ENCODE measurements around the gene AP1S1. TPM values are rescaled to one million over a fixed set of nuclear protein-coding genes. Genes with fewer than 3 reads are reported as not detected.
"Not testable (repeated sequence)": the region's sequence is repeated elsewhere in the genome, so short reads cannot be mapped to it uniquely, and the experiment has no call there.

AP1S1 gene
- total and polyA plus RNA-seq, 2 donors, result 27.9 to 48.5 TPM

DNA sequence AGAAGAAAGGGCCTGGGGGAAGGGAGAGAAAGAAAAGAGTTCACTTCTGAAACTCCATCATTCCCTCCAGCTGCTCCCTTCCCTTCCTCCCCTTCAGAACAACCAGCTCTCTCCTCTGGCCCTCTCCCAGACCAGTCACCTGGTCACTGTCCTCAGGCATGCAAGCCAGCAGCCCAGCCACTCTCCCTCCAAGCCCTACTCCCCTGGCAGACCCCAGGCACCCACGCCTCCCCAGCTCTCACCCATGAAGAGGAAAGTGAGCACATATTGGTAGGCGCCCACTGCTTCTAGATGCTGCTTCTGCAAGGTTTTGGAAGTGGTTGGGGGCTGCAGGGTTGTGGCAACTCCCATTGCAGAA is 46.2 kb downstream of the AP1S1 start:
- Histone ChIP-seq H3K36me3 (ENCODE audit: control insufficient read depth in 2 of 2, insufficient read depth in 2 of 2, low read length in 1 of 2) (no peaks in the 10 kb centered on the region), H3K27me3 (ENCODE audit: control insufficient read depth in 2 of 2, insufficient read depth in 1 of 2, low read length in 1 of 2) (peaks cover 34 to 76% of the 10 kb centered on the region in 2 donors), H3K9me3 (ENCODE audit: control insufficient read depth in 2 of 2, insufficient read depth in 1 of 2, low read length in 1 of 2) (no peaks in the 10 kb centered on the region), H3K4me1 (ENCODE audit: control insufficient read depth in 2 of 2, insufficient read depth in 2 of 2, low read length in 2 of 2) (no peaks in the 10 kb centered on the region), H3K4me3 (ENCODE audit: low read length in 2 of 2) (no peak overlapping the region), H3K27ac (ENCODE audit: low read depth in 1 of 2, low read length in 1 of 2) (no peak overlapping the region)
- DNase-seq (ENCODE audit: low read depth in 6 of 9, low spot score in 9 of 9), result no peak
- whole genome bisulfite sequencing, result 77% methylated on average over 2 of the region's 2 CpGs

- H3K27ac ChIP-seq (ENCODE audit: low read depth in 1 of 2, low read length in 1 of 2), result no peak within 1 kb of the TSS
- no peak for DNase-seq (ENCODE audit: low read depth in 6 of 9, low spot score in 9 of 9)
- H3K27me3 ChIP-seq (ENCODE audit: control insufficient read depth in 2 of 2, insufficient read depth in 1 of 2, low read length in 1 of 2), result peaks cover 34 to 71% of the 10 kb centered on the region in 2 donors
- no peaks in the 10 kb centered on the region for H3K9me3 ChIP-seq (ENCODE audit: control insufficient read depth in 2 of 2, insufficient read depth in 1 of 2, low read length in 1 of 2)
- 32% methylated on average over 21 of the region's 21 CpGs for WGBS
- no peak within 1 kb of the TSS for H3K4me3 ChIP-seq (ENCODE audit: low read length in 2 of 2)
- H3K4me1 ChIP-seq (ENCODE audit: control insufficient read depth in 2 of 2, insufficient read depth in 2 of 2, low read length in 2 of 2), result no peaks in the 10 kb centered on the region
- peaks cover 0 to under 1% of the 10 kb centered on the region in 2 donors for H3K36me3 ChIP-seq (ENCODE audit: control insufficient read depth in 2 of 2, insufficient read depth in 2 of 2, low read length in 1 of 2)
Measured at GRCh38 chr7:101200862-101201599, 46.8 kb downstream of the AP1S1 start, which contains the start of gene MOGAT3. Gene MOGAT3, minus strand, starts transcription at chr7:101201036. Its CDS starts 182 bp downstream, at chr7:101200854.

GRCh38 chr7:101201695-101202602 is 47.7 kb downstream of the AP1S1 start:
- Histone ChIP-seq H3K27ac (ENCODE audit: low read depth in 1 of 2, low read length in 1 of 2) (no peak overlapping the region), H3K36me3 (ENCODE audit: control insufficient read depth in 2 of 2, insufficient read depth in 2 of 2, low read length in 1 of 2) (peaks cover 0 to 3% of the 10 kb centered on the region in 2 donors), H3K27me3 (ENCODE audit: control insufficient read depth in 2 of 2, insufficient read depth in 1 of 2, low read length in 1 of 2) (peaks cover 34 to 68% of the 10 kb centered on the region in 2 donors), H3K4me3 (ENCODE audit: low read length in 2 of 2) (no peak overlapping the region), H3K9me3 (ENCODE audit: control insufficient read depth in 2 of 2, insufficient read depth in 1 of 2, low read length in 1 of 2) (no peaks in the 10 kb centered on the region), H3K4me1 (ENCODE audit: control insufficient read depth in 2 of 2, insufficient read depth in 2 of 2, low read length in 2 of 2) (no peaks in the 10 kb centered on the region)
- 11% methylated on average over 75 of the region's 75 CpGs for WGBS
- no peak for DNase-seq (ENCODE audit: low read depth in 6 of 9, low spot score in 9 of 9)

- Histone ChIP-seq H3K27ac (ENCODE audit: low read depth in 1 of 2, low read length in 1 of 2) (no peak overlapping the region), H3K27me3 (ENCODE audit: control insufficient read depth in 2 of 2, insufficient read depth in 1 of 2, low read length in 1 of 2) (peaks cover 34 to 65% of the 10 kb centered on the region in 2 donors), H3K36me3 (ENCODE audit: control insufficient read depth in 2 of 2, insufficient read depth in 2 of 2, low read length in 1 of 2) (peaks cover 0 to 3% of the 10 kb centered on the region in 2 donors), H3K4me1 (ENCODE audit: control insufficient read depth in 2 of 2, insufficient read depth in 2 of 2, low read length in 2 of 2) (no peaks in the 10 kb centered on the region), H3K9me3 (ENCODE audit: control insufficient read depth in 2 of 2, insufficient read depth in 1 of 2, low read length in 1 of 2) (no peaks in the 10 kb centered on the region), H3K4me3 (ENCODE audit: low read length in 2 of 2) (no peak overlapping the region)
- DNase-seq (ENCODE audit: low read depth in 6 of 9, low spot score in 9 of 9), result no peak
- 88% methylated on average over 5 of the region's 5 CpGs for WGBS
Measured at GRCh38 chr7:101202603-101202918, 48.3 kb downstream of the AP1S1 start.

- peaks cover 34 to 51% of the 10 kb centered on the region in 2 donors for H3K27me3 ChIP-seq (ENCODE audit: control insufficient read depth in 2 of 2, insufficient read depth in 1 of 2, low read length in 1 of 2)
- H3K36me3 ChIP-seq (ENCODE audit: control insufficient read depth in 2 of 2, insufficient read depth in 2 of 2, low read length in 1 of 2); H3K27ac ChIP-seq (ENCODE audit: low read depth in 1 of 2, low read length in 1 of 2); H3K4me3 ChIP-seq (ENCODE audit: low read length in 2 of 2); H3K4me1 ChIP-seq (ENCODE audit: control insufficient read depth in 2 of 2, insufficient read depth in 2 of 2, low read length in 2 of 2); H3K9me3 ChIP-seq (ENCODE audit: control insufficient read depth in 2 of 2, insufficient read depth in 1 of 2, low read length in 1 of 2): not testable (repeated sequence)
- 78% methylated on average over 22 of the region's 22 CpGs for WGBS
- DNase-seq (ENCODE audit: low read depth in 6 of 9, low spot score in 9 of 9), result peak in 1 of 9 donors; percentile 13
Measured at GRCh38 chr7:101203740-101204738, 49.8 kb downstream of the AP1S1 start.

DNA sequence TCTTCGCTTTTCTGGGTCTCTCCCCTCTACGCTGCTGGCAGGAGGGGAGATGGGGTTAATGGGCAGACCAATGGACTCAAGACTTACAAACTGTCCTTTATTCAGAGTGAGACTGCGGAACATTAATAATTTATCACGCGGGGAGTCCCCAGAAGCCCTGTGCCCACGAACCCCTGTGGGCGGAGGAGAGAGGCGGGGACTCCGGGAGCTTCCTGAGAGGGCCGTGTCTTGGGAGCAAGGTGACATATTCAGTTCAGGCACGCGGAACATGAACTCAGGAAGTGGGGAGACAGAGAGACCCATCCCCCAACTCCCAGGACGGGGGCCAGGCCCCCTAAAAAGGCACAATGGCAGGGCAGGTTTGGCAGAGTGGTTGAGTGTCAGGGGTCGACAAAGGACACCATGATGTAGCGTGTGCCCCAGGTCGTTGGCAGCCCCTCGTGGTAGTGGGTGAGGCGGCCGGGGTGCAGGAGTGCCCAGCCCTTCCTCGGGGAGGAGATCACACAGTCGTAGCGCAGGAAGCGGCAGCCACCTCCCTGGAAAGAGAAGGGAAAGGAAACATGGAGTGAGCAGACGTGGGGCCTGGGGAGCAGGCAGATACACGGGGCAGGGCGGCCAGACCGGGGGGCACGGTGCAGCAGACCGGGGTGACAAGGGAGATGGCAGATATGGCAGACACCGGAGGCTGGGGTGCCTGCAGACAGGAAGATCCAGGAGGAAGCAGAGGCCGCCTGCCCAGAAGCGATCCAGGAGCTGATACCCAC is 51.8 kb downstream of the AP1S1 start:
- H3K9me3 ChIP-seq (ENCODE audit: control insufficient read depth in 2 of 2, insufficient read depth in 1 of 2, low read length in 1 of 2), result no peaks in the 10 kb centered on the region
- no peak for DNase-seq (ENCODE audit: low read depth in 6 of 9, low spot score in 9 of 9)
- H3K4me1 ChIP-seq (ENCODE audit: control insufficient read depth in 2 of 2, insufficient read depth in 2 of 2, low read length in 2 of 2), result no peaks in the 10 kb centered on the region
- peaks cover 0 to 9% of the 10 kb centered on the region in 2 donors for H3K36me3 ChIP-seq (ENCODE audit: control insufficient read depth in 2 of 2, insufficient read depth in 2 of 2, low read length in 1 of 2)
- H3K4me3 ChIP-seq (ENCODE audit: low read length in 2 of 2), result no peak overlapping the region
- peaks cover 24 to 33% of the 10 kb centered on the region in 2 donors for H3K27me3 ChIP-seq (ENCODE audit: control insufficient read depth in 2 of 2, insufficient read depth in 1 of 2, low read length in 1 of 2)
- no peak overlapping the region for H3K27ac ChIP-seq (ENCODE audit: low read depth in 1 of 2, low read length in 1 of 2)
- 93% methylated on average over 32 of the region's 32 CpGs for WGBS

- Histone ChIP-seq H3K9me3 (ENCODE audit: control insufficient read depth in 2 of 2, insufficient read depth in 1 of 2, low read length in 1 of 2) (no peaks in the 10 kb centered on the region), H3K4me3 (ENCODE audit: low read length in 2 of 2) (no peak overlapping the region), H3K27ac (ENCODE audit: low read depth in 1 of 2, low read length in 1 of 2) (no peak overlapping the region), H3K27me3 (ENCODE audit: control insufficient read depth in 2 of 2, insufficient read depth in 1 of 2, low read length in 1 of 2) (peaks cover 21 to 27% of the 10 kb centered on the region in 2 donors), H3K36me3 (ENCODE audit: control insufficient read depth in 2 of 2, insufficient read depth in 2 of 2, low read length in 1 of 2) (peaks cover 3 to 9% of the 10 kb centered on the region in 2 donors), H3K4me1 (ENCODE audit: control insufficient read depth in 2 of 2, insufficient read depth in 2 of 2, low read length in 2 of 2) (no peaks in the 10 kb centered on the region)
- WGBS, result 97% methylated on average over 19 of the region's 19 CpGs
- no peak for DNase-seq (ENCODE audit: low read depth in 6 of 9, low spot score in 9 of 9)
Measured at GRCh38 chr7:101206665-101207042, 52.4 kb downstream of the AP1S1 start.

DNA sequence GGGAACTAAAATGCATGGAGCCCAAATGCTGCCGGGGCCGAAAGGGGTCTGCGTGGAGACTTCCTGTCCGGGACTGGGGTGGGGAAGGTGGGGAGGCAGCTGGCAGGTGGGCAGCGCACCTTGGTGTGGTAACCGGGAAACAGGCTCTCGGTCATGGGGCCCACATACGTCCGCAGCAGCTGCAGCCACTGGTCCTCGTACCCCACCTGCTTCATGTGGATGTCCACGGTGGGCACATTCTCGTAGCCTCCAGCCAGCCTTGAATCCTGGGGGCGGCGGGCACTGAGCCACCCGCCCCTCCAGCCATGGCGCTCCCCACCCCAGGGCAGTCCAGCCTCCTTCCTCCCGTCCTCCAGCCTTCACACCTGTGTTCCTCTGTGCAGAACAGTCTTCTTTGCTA is 53.2 kb downstream of the AP1S1 start:
- no peak for DNase-seq (ENCODE audit: low read depth in 6 of 9, low spot score in 9 of 9)
- peaks cover 3 to 9% of the 10 kb centered on the region in 2 donors for H3K36me3 ChIP-seq (ENCODE audit: control insufficient read depth in 2 of 2, insufficient read depth in 2 of 2, low read length in 1 of 2)
- 97% methylated on average over 17 of the region's 17 CpGs for WGBS

More for the DNA sequence above, 53.2 kb downstream of the AP1S1 start:
- peaks cover 13 to 19% of the 10 kb centered on the region in 2 donors for H3K27me3 ChIP-seq (ENCODE audit: control insufficient read depth in 2 of 2, insufficient read depth in 1 of 2, low read length in 1 of 2)
- no peaks in the 10 kb centered on the region for H3K9me3 ChIP-seq (ENCODE audit: control insufficient read depth in 2 of 2, insufficient read depth in 1 of 2, low read length in 1 of 2)
- H3K4me3 ChIP-seq (ENCODE audit: low read length in 2 of 2), result no peak overlapping the region
- H3K27ac ChIP-seq (ENCODE audit: low read depth in 1 of 2, low read length in 1 of 2), result no peak overlapping the region
- no peaks in the 10 kb centered on the region for H3K4me1 ChIP-seq (ENCODE audit: control insufficient read depth in 2 of 2, insufficient read depth in 2 of 2, low read length in 2 of 2)

All from thymus (tissue), 11 donors.